ENCODE results near the gene FBXO10. TPM values are rescaled to one million over a fixed set of nuclear protein-coding genes. Genes with fewer than 3 reads are reported as not detected.

FBXO10 gene
- total and polyA plus RNA-seq, 2 of the 8 experiments (the other 6 are each of a cell fraction or from before 2014, with no cell fraction given), result 13.1 to 13.9 TPM

- Histone ChIP-seq H2AFZ (ENCODE audit: low read length) (no peak overlapping the region), H3K79me1 (ENCODE audit: low read depth, low read length) (peaks cover 14% of the 10 kb centered on the region), H3K23ac (ENCODE audit: insufficient read length) (no peak overlapping the region), H4K5ac (ENCODE audit: insufficient read length, low read depth, low read length) (no peak overlapping the region), H3K4ac (replicated peaks; ENCODE audit: insufficient read length, low read depth, low read length) (no peak overlapping the region), H2AK5ac (ENCODE audit: low read depth, low read length) (no peak overlapping the region), H3K4me1 (replicated peaks in 1 of 4; ENCODE audit: control insufficient read depth in 3 of 4, insufficient read depth in 4 of 4, low read length in 3 of 4) (peaks cover 0 to 14% (median 6%) of the 10 kb centered on the region in 4 experiments; a peak in 5 of 7 replicates), H4K20me1 (replicated peaks in 1 of 2; ENCODE audit: control insufficient read depth in 1 of 2, insufficient read depth in 2 of 2, low read length in 2 of 2) (peaks cover 0 to 5% of the 10 kb centered on the region in 2 experiments), H3K9ac (replicated peaks in 1 of 4; ENCODE audit: extremely low read depth in 1 of 4, low read depth in 3 of 4, low read length in 3 of 4) (peak overlapping the region in 3 of 4 experiments; percentile 38 to 77 (median 40); a peak in 4 of 7 replicates), H3K23me2 (ENCODE audit: low read depth, low read length) (peaks cover 6% of the 10 kb centered on the region), H3K36me3 (ENCODE audit: control insufficient read depth in 2 of 4, insufficient read depth in 4 of 4, low read length in 3 of 4) (peaks cover 0 to 35% (median 16%) of the 10 kb centered on the region in 4 experiments; a peak in 7 of 8 replicates), H4K91ac (replicated peaks; ENCODE audit: insufficient read length, low read length) (no peak overlapping the region), H3K18ac (ENCODE audit: extremely low read depth, low read length) (no peak overlapping the region), H4K8ac (ENCODE audit: extremely low read depth, insufficient read depth, low read length) (peak overlapping the region; percentile 3; the same call in 1 of the 2 replicates), H2BK5ac (ENCODE audit: low read depth, low read length) (0 out of 2 replicates have a peak overlapping the region, but pooled peaks have one; percentile 57), H3K79me2 (ENCODE audit: control insufficient read depth in 1 of 2, insufficient read depth in 2 of 2, low read length in 2 of 2) (peaks cover 4 to 21% of the 10 kb centered on the region in 2 experiments; a peak in 3 of 4 replicates), H2BK12ac (ENCODE audit: low read depth, low read length) (no peak overlapping the region), H2BK120ac (replicated peaks; ENCODE audit: low read depth, low read length) (no peak overlapping the region), H2BK15ac (ENCODE audit: low read length) (no peak overlapping the region), H3K14ac (ENCODE audit: insufficient read length) (no peak overlapping the region), H3K9me3 (ENCODE audit: insufficient read depth in 2 of 2, low read depth in 1 of 2, low read length in 1 of 2) (no peaks in the 10 kb centered on the region), H3K4me2 (ENCODE audit: insufficient read depth in 1 of 2, low read depth in 2 of 2, low read length in 2 of 2) (peak overlapping the region; percentile 94 to 99), H2BK20ac (ENCODE audit: low read length) (no peak overlapping the region), H3K27ac (ENCODE audit: low read depth, low read length) (no peak overlapping the region), H3K4me3 (ENCODE audit: extremely low read depth in 1 of 4, insufficient read depth in 2 of 4, low read depth in 3 of 4, low read length in 4 of 4) (peak overlapping the region; percentile 78 to 90 (median 79)), H3K56ac (replicated peaks; ENCODE audit: insufficient read length, low read depth, low read length) (peak overlapping the region; percentile 40), H3K27me3 (replicated peaks in 1 of 4; ENCODE audit: control insufficient read depth in 3 of 4, extremely low read depth in 1 of 4, insufficient read depth in 3 of 4, low read length in 3 of 4) (no peaks in the 10 kb centered on the region)
- DNase-seq (ENCODE audit: low read depth in 1 of 2, low spot score in 2 of 2), result no peak
- CTCF ChIA-PET (ENCODE audit: partially characterized antibody), result interaction anchor here (0.6 to 7.9 kb wide), 2 partner anchors 24 to 1833 kb away, joined by 3 to 39 read pairs; no protein-coding TSS in a partner anchor
- 63% methylated on average over 7 of the region's 7 CpGs; no CpG with 5 or more reads in 1 of the 2 experiments for WGBS, 2 experiments (ENCODE audit: extremely low coverage in 1 of 2, insufficient coverage in 1 of 2, insufficient read length in 1 of 2, insufficient replicate concordance in 2 of 2, low coverage in 1 of 2, low lambda C conversion rate in 2 of 2, missing lambda C conversion rate in 1 of 2)
- POLR2A ChIA-PET (ENCODE audit: partially characterized antibody), result interaction anchor here (0.6 to 4.4 kb wide), 11 partner anchors 12 to 314 kb away, joined by 3 to 40 read pairs (median 6); partner anchors contain the start of genes DCAF10, EXOSC3, FBXO10 and TOMM5
- no peak for TF ChIP-seq CEBPB (IDR thresholded peaks at IDR 0.05; ENCODE audit: low read depth, low read length)
- no peak for TF ChIP-seq YY1 (IDR thresholded peaks at IDR 0.05; ENCODE audit: low read depth, low read length)
- TF ChIP-seq JUN (IDR thresholded peaks at IDR 0.05; ENCODE audit: low read depth, low read length), result no peak
- TF ChIP-seq SIX5 (IDR thresholded peaks at IDR 0.05; ENCODE audit: low read depth, low read length), result no peak
- TF ChIP-seq SIN3A (conservative IDR thresholded peaks at IDR 0.05 in 1 of 2, IDR thresholded peaks at IDR 0.05 in 1 of 2; ENCODE audit: low read depth in 1 of 2, low read length in 2 of 2), result no peak
- no peak for TF ChIP-seq FOSL1 (IDR thresholded peaks at IDR 0.05; ENCODE audit: insufficient read depth, low read depth, low read length)
- no peak for TF ChIP-seq KDM4A (IDR thresholded peaks at IDR 0.05; ENCODE audit: low read depth, low read length, severe bottlenecking)
- no peak for FAIRE-seq
Observed at GRCh38 chr9:37486616-37487548, 89.3 kb downstream of the FBXO10 start.
